Effector CD8-positive, alpha-beta T cell (primary cell): ENCODE measurements around the gene FBL.
"Not testable (repeated sequence)": the region's sequence is repeated elsewhere in the genome, so short reads cannot be mapped to it uniquely, and the experiment has no call there.

ENCODE experiments used
- DNase-seq: peaks from one replicate; lab custom pipeline; 2025; lab: John Stamatoyannopoulos, UW
- total RNA-seq, 4 experiments: gene quantifications; one replicate each; lab custom pipeline; 2026; lab: John Stamatoyannopoulos, UW

FBL gene
- 70.9 to 120 (median 83.1) reads per million in 4 experiments for total RNA-seq

DNA sequence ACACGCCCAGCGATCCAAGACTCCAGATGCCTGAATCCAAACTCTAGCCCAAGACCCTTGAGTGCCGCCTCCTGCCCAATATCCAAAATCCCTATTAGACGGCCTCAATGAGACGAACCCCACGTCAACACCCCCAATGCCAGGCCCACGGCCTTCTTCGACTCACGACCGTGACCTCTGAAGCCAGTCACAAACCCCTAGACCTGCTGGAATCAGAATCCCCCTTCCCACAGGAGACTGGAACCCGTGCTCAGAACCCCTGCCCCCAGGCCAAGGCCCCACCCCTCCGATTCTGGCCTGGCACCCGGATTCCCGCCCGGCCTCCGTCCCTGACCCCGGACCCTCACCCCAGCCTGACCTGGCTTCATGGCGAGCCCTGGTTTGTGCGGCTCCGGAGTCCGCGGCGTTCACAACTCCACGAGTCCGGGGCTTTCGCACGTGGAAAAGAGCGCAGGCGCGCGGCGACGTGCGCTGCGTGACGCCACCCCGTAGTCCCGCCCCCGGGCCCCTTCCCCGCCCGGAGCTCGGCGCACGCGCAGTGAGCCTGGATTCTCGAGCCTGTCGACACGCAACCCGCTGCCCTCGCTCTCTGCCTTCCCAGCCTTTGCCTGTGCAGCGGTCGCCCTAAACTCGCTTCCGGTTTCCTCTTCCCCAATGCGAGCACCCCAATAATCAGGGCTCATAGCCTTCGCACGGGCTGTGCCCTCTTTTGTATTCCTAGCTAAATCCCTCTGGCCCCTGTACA, at the start of gene FBL:
Gene FBL, minus strand, starts transcription at position 447 of the 745 bp plus-strand sequence. Its CDS starts 79 bp downstream, at position 368.
- peak; percentile 97 for DNase-seq

GRCh38 chr19:39895096-39895495, 48.9 kb upstream of the FBL start:
- not testable (repeated sequence) for DNase-seq

DNA sequence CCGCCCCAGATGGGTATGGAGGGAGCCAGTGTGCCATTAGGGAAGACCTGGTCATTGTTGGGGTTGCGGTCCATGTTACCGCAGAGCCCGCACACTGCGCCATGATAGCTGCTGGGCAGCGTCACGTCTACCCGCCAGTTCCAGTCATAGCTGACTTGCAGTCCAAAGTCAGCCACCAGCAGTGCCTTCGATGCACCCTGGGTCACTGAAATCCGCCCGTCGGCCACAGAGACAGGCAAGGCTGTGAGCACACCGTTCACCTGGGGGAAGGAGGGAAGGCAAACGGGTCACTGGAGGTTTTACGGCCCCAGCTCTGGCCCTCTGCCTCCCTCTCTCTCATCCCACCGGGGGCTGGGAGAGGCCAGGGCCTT, 48.0 kb upstream of the FBL start:
- DNase-seq, result not testable (repeated sequence)

DNA sequence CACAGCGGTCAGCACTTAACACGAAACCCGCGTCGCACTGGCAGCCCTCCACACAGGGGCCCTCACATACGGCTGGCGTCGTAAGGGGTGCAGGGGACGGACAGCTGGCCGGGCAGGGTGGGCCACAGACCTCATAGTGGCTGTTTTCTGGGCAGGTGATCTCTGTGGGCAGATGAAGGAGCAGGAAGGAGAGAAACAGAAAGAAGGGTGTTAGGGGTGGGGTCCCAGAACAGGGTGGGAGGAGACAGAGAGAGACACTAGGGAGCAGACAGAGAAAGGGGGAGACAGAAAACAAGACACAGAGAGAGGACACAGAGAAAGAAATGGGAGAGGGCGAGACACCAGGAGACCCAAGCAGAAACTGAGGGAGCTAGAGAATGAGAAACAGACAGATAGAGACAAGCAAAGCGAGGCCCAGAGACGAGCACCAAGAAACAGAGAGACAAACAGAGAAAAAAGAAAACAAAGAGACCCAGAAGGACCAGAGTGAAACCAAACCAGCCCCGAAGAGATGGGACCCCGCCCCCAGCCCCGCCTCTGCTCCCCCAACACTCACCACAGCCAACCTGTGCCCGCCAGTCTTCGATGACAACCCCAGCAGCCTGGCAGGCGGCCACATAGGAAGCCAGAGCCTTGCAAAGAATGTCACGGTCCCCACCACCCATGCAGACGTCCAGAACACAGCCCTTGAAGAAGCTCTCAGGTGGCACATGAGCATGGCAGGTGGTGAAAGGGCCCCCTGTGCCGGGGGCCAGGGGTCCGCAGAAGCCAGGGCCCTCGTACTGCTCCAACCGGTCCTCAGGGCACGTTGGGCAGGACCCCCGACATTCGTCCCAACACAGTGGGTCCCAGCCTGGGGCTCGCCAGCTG, 47.4 kb upstream of the FBL start:
- DNase-seq, result peak; percentile 72

- not testable (repeated sequence) for DNase-seq
Observed at GRCh38 chr19:39892506-39892902, 46.3 kb upstream of the FBL start.

DNA sequence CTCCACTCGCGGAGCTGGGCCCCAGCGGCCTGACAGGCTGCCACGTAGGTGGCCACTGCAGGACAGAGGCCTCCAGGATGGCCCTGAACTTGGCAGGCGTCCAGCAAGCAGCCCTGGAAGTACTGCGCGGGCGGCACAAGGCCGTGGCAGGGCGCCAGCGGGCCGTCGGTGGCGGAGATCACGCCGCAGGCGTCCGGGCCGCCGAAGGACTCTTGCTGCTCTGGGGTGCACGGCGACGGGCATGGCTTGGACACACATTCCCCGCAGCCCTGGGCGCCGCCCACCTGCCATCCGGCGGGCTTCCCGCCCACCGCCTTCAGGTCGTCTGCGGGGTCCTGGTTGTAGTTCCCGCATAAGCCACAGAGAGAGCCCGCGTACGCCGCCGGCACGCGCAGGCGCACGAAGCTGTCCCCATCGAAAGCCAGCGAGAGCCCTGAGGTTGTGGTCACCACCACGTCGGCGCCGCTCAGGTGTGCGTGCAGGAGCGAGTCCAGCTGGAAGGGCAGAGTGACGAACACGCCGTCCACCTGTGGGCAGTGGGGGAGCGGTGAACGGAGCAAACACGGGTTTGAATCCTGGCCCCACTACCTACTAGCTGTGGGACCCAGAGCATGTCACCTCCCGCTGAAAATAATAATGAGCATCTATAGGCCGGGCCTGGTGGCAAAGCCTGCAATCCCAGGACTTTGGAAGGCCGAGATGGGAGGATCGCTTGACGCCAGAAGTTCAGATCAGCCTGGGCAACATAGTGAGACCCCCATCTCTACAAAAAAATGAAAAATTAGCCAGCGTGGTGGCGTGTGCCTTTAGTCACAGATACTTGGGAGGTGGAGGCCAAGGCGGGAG, 45.7 kb upstream of the FBL start:
- not testable (repeated sequence) for DNase-seq

GRCh38 chr19:39890755-39891551, 44.8 kb upstream of the FBL start:
- DNase-seq, result no peak

- DNase-seq, result not testable (repeated sequence)
Observed at GRCh38 chr19:39889872-39890754, 43.9 kb upstream of the FBL start.

DNA sequence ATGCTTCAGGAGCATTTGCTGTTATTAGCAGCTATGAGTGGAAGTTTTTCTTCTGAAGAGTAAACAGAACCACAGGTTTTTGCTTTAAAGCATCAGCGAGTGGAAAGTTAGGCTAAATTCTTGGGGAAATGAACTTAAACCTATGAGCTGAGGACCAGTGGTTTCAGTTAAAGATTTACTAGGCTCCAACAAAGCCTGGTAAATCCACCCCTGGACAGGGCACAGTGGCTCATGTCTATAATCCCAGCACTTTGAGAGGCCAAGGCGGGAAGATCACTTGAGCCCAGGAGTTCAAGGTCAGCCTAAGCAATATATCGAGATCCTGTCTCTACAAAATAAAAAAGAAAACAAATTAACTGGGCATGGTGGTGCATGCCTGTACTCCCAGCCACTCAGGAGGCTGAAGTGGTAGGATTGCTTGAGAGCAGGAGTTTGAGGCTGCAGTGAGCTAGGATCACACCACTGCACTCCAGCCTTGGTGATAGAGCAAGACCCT, 41.3 kb upstream of the FBL start:
- DNase-seq, result not testable (repeated sequence)

GRCh38 chr19:39885821-39886554, 39.8 kb upstream of the FBL start:
- not testable (repeated sequence) for DNase-seq

GRCh38 chr19:39884721-39885120, 38.5 kb upstream of the FBL start:
- DNase-seq, result not testable (repeated sequence)

GRCh38 chr19:39882645-39883044, 36.5 kb upstream of the FBL start:
- DNase-seq, result not testable (repeated sequence)

GRCh38 chr19:39881495-39882110, 35.4 kb upstream of the FBL start:
- peak; percentile 23 for DNase-seq

DNA sequence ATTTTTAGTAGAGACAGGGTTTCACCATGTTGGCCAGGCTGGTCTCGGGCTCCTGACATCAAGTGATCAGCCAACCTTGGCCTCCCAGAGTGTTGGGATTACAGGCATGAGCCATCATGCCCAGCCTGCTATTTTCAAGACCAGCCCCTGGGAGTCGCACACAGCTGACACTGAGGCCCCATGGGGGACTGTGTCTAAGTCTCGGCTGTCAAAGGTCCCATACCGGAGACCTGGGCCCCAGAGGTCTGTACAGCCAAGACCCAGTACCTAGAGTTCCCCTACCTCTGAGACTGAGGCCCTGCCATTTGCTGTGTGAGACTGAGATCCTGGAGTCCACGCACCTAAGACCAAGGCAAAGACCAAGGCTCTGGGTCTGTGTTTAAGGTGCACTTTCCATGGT, 34.1 kb upstream of the FBL start:
- not testable (repeated sequence) for DNase-seq

GRCh38 chr19:39879796-39880195, 33.6 kb upstream of the FBL start:
- not testable (repeated sequence) for DNase-seq

GRCh38 chr19:39878866-39879265, 32.7 kb upstream of the FBL start:
- not testable (repeated sequence) for DNase-seq

DNA sequence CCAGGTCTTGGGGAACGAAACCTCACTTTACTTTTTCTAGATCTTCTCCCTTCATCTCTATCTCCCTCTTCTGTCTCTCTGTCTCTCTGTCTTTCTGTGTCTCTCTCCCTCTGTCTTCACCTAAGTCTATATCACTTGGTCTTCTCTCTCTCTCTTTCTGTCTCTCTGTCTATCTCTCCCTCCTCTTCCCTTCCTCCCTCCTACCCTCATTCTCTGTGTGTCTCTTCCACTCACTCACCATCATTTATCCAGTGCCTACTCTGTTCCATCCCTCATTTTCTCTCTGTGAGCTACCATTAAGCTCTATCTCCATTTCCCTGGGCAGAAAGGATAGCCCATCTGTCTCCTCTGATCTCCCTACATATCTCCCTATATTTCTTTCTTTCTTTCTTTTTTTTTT, 32.2 kb upstream of the FBL start:
- DNase-seq, result no peak

DNA sequence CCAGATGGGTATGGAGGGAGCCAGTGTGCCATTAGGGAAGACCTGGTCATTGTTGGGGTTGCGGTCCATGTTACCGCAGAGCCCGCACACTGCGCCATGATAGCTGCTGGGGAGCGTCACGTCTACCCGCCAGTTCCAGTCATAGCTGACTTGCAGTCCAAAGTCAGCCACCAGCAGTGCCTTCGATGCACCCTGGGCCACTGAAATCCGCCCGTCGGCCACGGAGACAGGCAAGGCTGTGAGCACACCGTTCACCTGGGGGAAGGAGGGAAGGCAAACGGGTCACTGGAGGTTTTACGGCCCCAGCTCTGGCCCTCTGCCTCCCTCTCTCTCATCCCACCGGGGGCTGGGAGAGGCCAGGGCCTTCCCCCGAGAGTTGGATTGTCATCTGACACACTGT, 31.8 kb upstream of the FBL start:
- not testable (repeated sequence) for DNase-seq

DNA sequence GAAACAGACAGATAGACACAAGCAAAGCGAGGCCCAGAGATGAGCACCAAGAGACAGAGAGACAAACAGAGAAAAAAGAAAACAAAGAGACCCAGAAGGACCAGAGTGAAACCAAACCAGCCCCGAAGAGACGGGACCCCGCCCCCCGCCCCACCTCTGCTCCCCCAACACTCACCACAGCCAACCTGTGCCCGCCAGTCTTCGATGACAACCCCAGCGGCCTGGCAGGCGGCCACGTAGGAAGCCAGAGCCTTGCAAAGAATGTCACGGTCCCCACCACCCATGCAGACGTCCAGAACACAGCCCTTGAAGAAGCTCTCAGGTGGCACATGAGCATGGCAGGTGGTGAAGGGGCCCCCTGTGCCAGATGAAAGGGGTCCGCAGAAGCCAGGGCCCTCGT, 31.3 kb upstream of the FBL start:
- peak; percentile 61 for DNase-seq
